Neural cell (in vitro differentiated cells): ENCODE measurements around the gene CCDC47.

ENCODE experiments used
- TF ChIP-seq, protein P1 (sequence below): IDR thresholded peaks from 2 replicates; pipeline ENCODE4 v1.6.1; 2012; ENCODE audit warnings: borderline replicate concordance
- TF ChIP-seq, protein P2 (sequence below): fragments of 450-650 bp; IDR thresholded peaks from 2 replicates; pipeline ENCODE4 v1.5.1; 2014; ENCODE audit warnings: antibody characterized with exemption, mild to moderate bottlenecking, moderate library complexity; ENCODE audit not compliant: poor library complexity, severe bottlenecking

DNA sequence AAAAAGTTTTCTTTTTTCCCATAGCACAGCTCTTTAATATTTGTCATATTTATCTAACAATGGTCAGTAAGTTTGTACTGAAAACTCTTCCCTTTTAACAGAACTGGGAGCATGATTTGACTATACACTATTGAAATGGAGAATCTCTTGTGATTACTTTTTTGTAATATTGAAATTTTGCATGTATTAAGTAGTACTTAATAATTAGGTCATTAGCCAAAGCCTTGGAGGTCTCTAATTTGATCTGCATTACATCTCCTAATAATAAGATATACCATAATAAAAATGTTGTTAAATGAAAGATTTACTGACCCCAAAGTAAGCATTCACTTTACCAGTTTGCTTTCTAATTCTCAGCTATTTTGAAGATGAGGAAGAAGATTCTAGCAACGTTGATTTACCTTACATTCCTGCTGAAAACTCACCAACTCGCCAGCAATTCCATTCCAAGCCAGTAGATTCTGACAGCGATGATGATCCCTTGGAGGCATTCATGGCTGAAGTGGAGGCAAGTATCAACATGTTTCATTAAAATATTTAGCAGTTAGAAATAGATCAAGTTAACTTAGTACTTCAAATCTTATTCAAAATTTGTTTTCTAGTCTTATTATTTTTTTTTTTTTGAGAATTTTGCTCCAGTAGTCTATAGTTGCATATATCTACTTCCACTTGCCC, 18.8 kb upstream of the CCDC47 start:
- TF ChIP-seq, protein P1, sequence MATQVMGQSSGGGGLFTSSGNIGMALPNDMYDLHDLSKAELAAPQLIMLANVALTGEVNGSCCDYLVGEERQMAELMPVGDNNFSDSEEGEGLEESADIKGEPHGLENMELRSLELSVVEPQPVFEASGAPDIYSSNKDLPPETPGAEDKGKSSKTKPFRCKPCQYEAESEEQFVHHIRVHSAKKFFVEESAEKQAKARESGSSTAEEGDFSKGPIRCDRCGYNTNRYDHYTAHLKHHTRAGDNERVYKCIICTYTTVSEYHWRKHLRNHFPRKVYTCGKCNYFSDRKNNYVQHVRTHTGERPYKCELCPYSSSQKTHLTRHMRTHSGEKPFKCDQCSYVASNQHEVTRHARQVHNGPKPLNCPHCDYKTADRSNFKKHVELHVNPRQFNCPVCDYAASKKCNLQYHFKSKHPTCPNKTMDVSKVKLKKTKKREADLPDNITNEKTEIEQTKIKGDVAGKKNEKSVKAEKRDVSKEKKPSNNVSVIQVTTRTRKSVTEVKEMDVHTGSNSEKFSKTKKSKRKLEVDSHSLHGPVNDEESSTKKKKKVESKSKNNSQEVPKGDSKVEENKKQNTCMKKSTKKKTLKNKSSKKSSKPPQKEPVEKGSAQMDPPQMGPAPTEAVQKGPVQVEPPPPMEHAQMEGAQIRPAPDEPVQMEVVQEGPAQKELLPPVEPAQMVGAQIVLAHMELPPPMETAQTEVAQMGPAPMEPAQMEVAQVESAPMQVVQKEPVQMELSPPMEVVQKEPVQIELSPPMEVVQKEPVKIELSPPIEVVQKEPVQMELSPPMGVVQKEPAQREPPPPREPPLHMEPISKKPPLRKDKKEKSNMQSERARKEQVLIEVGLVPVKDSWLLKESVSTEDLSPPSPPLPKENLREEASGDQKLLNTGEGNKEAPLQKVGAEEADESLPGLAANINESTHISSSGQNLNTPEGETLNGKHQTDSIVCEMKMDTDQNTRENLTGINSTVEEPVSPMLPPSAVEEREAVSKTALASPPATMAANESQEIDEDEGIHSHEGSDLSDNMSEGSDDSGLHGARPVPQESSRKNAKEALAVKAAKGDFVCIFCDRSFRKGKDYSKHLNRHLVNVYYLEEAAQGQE = no peak
- TF ChIP-seq, protein P2, sequence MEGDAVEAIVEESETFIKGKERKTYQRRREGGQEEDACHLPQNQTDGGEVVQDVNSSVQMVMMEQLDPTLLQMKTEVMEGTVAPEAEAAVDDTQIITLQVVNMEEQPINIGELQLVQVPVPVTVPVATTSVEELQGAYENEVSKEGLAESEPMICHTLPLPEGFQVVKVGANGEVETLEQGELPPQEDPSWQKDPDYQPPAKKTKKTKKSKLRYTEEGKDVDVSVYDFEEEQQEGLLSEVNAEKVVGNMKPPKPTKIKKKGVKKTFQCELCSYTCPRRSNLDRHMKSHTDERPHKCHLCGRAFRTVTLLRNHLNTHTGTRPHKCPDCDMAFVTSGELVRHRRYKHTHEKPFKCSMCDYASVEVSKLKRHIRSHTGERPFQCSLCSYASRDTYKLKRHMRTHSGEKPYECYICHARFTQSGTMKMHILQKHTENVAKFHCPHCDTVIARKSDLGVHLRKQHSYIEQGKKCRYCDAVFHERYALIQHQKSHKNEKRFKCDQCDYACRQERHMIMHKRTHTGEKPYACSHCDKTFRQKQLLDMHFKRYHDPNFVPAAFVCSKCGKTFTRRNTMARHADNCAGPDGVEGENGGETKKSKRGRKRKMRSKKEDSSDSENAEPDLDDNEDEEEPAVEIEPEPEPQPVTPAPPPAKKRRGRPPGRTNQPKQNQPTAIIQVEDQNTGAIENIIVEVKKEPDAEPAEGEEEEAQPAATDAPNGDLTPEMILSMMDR = no peak
